Transverse colon (tissue), 4 donors: ENCODE results near the gene DDI2. TPM values are rescaled to one million over a fixed set of nuclear protein-coding genes. Genes with fewer than 3 reads are reported as not detected.

ENCODE experiments used
- DNase-seq: peaks from one replicate; pipeline ENCODE4 v3.0.0-alpha.2; 2019
- H3K27ac ChIP-seq, 4 donors: fragments of 200-600 bp; sonication (generic); 2 replicates each; pipeline ENCODE4 v1.5.1; 2016 to 2018; ENCODE audit warnings: inconsistent platforms in 4 of 4
- H3K27me3 ChIP-seq: fragments of 200-600 bp; sonication (generic); 2 replicates; pipeline ENCODE4 v1.5.1; 2017; ENCODE audit warnings: inconsistent platforms
- H3K36me3 ChIP-seq, 4 donors: fragments of 200-600 bp; sonication (generic); 2 replicates each; pipeline ENCODE4 v1.5.1; 2017 to 2019; ENCODE audit warnings: inconsistent platforms in 4 of 4
- H3K4me1 ChIP-seq, 4 donors: fragments of 200-600 bp; sonication (generic); 2 replicates each; pipeline ENCODE4 v1.5.1; 2017 to 2020; ENCODE audit warnings: inconsistent platforms in 4 of 4
- H3K4me3 ChIP-seq, 4 donors: fragments of 200-600 bp; sonication (generic); 1 replicate in 1 of 4; 2 replicates in 3 of 4; pipeline versions ENCODE4 v1.5.1 to v1.6.1; 2017 to 2019; ENCODE audit warnings: inconsistent platforms in 4 of 4
- H3K9me3 ChIP-seq, 2 donors: fragments of 200-600 bp; sonication (generic); 2 replicates each; pipeline ENCODE4 v1.5.1; 2017 to 2019; ENCODE audit warnings: inconsistent platforms in 2 of 2
- CTCF ChIP-seq, 5 experiments: fragments of 200-600 bp in 3 of 5; fragments of 450-650 bp in 2 of 5; sonication (generic) in 3 of 5; IDR thresholded peaks; 1 replicate in 2 of 5; 2 replicates in 3 of 5; pipeline ENCODE4 v1.5.1; 2016 to 2017; ENCODE audit warnings: antibody characterized with exemption in 5 of 5, inconsistent platforms in 3 of 5, mild to moderate bottlenecking in 2 of 5, moderate library complexity in 1 of 5
- EP300 ChIP-seq: sonication (generic); formaldehyde crosslinking; IDR thresholded peaks from one replicate; pipeline ENCODE4 v1.6.1; 2017; ENCODE audit warnings: antibody characterized with exemption, low read depth
- POLR2A ChIP-seq: fragments of 450-650 bp; IDR thresholded peaks from one replicate; pipeline ENCODE4 v1.6.1; 2016; ENCODE audit warnings: antibody characterized with exemption, mild to moderate bottlenecking, moderate library complexity
- POLR2AphosphoS5 ChIP-seq, 3 donors: sonication (generic); formaldehyde crosslinking; IDR thresholded peaks; one replicate each; pipeline ENCODE4 v1.6.1; 2016; ENCODE audit warnings: antibody characterized with exemption in 3 of 3
- WGBS, 2 donors: methylation state at CpG; one replicate each; pipeline ENCODE4 v1.1.5; 2018; ENCODE audit warnings: low coverage in 1 of 2; 5-methylcytosine and 5-hydroxymethylcytosine counted together
- in situ Hi-C, 4 donors: fragments of 200-750 bp; cut with MboI; loops; one replicate each; pipeline versions ENCODE4 v1.15.0 to v1.15.1; 2017; ENCODE audit warnings: low sequenced_read_pairs in 3 of 4, low pct_ligation_motif_present in 1 of 4, low pct_unique_long_range_greater_than_20kb in 1 of 4
- intact Hi-C: fragments of 100-400 bp; cut with DNase I; formaldehyde crosslinking; loops from one replicate; pipeline ENCODE4 v1.15.1; 2023; ENCODE audit warnings: low total_unique reads
- total RNA-seq, 4 donors: library from RNA; depleted of rRNA; stranded (reverse); fragments of >200 nt; gene quantifications; one replicate each; pipeline ENCODE4 v1.1.0, GENCODE V29; 2016

Gene DDI2
- total RNA-seq, 4 donors from 2014 or later = 28.1 to 95.4 (median 42.9) TPM

- DNase-seq = no peak
- Histone ChIP-seq H3K4me1 (no peaks in the 10 kb centered on the region), H3K36me3 (peaks cover under 1 to 74% (median 31%) of the 10 kb centered on the region in 4 donors), H3K27ac (no peak overlapping the region), H3K4me3 (no peak overlapping the region), H3K9me3 (no peaks in the 10 kb centered on the region), H3K27me3 (no peaks in the 10 kb centered on the region)
- in situ Hi-C loops (no loop called here), intact Hi-C loops (no loop called here)
- WGBS, 2 donors = 94 to 96% methylated on average over 2 to 9 of the region's 9 CpGs
- no peak for TF ChIP-seq POLR2AphosphoS5 (IDR thresholded peaks at IDR 0.05)
- no peak for TF ChIP-seq EP300
- no peak for TF ChIP-seq CTCF (IDR thresholded peaks at IDR 0.05)
- no peak for TF ChIP-seq POLR2A
These were observed 16.6 kb downstream of the DDI2 start for GRCh38 chr1:15633756-15634420.

- intact Hi-C loops (no loop called here), in situ Hi-C loops (no loop called here)
- H3K4me1 ChIP-seq = no peaks in the 10 kb centered on the region
- no peak overlapping the region for H3K27ac ChIP-seq
- TF ChIP-seq EP300 (no peak), POLR2A (no peak), CTCF (IDR thresholded peaks at IDR 0.05) (no peak), POLR2AphosphoS5 (IDR thresholded peaks at IDR 0.05) (no peak)
- H3K36me3 ChIP-seq = peaks cover 2 to 83% (median 34%) of the 10 kb centered on the region in 4 donors
- 90 to 94% methylated on average over 2 to 4 of the region's 4 CpGs for WGBS, 2 donors
- no peaks in the 10 kb centered on the region for H3K9me3 ChIP-seq
- DNase-seq = no peak
- no peaks in the 10 kb centered on the region for H3K27me3 ChIP-seq
- no peak overlapping the region for H3K4me3 ChIP-seq
These were observed 19.2 kb downstream of the DDI2 start for GRCh38 chr1:15636436-15636835.

- H3K4me3 ChIP-seq = no peak overlapping the region
- H3K9me3 ChIP-seq = no peaks in the 10 kb centered on the region
- H3K4me1 ChIP-seq = no peaks in the 10 kb centered on the region
- in situ Hi-C loops = no loop called here
- intact Hi-C loops = no loop called here
- DNase-seq = no peak
- H3K27me3 ChIP-seq = no peaks in the 10 kb centered on the region
- H3K36me3 ChIP-seq = peaks cover 2 to 73% (median 30%) of the 10 kb centered on the region in 4 donors
- H3K27ac ChIP-seq = no peak overlapping the region
- WGBS, 2 donors = 81 to 93% methylated on average over 3 to 4 of the region's 4 CpGs
- TF ChIP-seq CTCF (IDR thresholded peaks at IDR 0.05) = no peak
These were observed 20.6 kb downstream of the DDI2 start for GRCh38 chr1:15637826-15638225.

- H3K9me3 ChIP-seq = no peaks in the 10 kb centered on the region
- H3K4me1 ChIP-seq = no peaks in the 10 kb centered on the region
- DNase-seq = no peak
- no peak overlapping the region for H3K4me3 ChIP-seq
- peaks cover 2 to 66% (median 25%) of the 10 kb centered on the region in 4 donors for H3K36me3 ChIP-seq
- H3K27me3 ChIP-seq = no peaks in the 10 kb centered on the region
- intact Hi-C loops (no loop called here), in situ Hi-C loops (no loop called here)
- no peak overlapping the region for H3K27ac ChIP-seq
- TF ChIP-seq POLR2A (no peak), CTCF (IDR thresholded peaks at IDR 0.05) (no peak), POLR2AphosphoS5 (IDR thresholded peaks at IDR 0.05) (no peak), EP300 (no peak)
These were observed 22.0 kb downstream of the DDI2 start for GRCh38 chr1:15639262-15639661.
